HG03521 (cell line): ENCODE measurements around the gene CACNA1A.
"Not testable (repeated sequence)": the region's sequence is repeated elsewhere in the genome, so short reads cannot be mapped to it uniquely, and the experiment has no call there.

Experiments used
- ATAC-seq: cut with Tn5 transposase; IDR thresholded peaks from one replicate; pipeline ENCODE4 v1.9.1; 2021; ENCODE audit warnings: mild to moderate bottlenecking, moderate library complexity; ENCODE audit not compliant: unreplicated experiment

Gene CACNA1A

DNA sequence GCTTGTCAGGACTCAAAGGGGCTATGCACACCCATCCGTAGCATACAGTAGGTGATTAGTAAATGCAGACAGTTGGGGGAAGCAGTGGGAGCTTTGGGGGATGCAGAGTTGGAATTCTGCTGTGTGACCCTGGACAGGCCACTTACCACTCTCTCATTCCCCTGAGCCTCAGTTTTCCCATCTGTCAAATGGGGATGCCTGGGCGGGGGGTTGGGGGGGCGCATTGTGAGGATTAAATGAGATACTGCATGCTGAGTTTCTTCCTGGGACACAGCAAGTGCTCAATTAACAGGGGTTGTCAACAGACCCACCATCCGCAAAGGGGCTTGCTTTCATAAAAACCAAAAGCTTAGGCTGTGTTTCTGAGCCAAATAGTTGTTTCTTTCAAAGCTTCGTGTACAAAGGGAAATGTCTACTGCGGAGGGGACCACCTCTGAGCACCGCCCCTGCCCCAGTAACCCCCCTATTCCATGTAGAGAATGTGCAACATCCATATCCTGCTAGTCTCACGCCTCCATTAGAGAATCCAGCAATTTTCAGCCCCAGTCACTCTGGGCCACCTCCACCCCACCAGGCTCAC, 223.7 kb downstream of the CACNA1A start:
- no peak for ATAC-seq

DNA sequence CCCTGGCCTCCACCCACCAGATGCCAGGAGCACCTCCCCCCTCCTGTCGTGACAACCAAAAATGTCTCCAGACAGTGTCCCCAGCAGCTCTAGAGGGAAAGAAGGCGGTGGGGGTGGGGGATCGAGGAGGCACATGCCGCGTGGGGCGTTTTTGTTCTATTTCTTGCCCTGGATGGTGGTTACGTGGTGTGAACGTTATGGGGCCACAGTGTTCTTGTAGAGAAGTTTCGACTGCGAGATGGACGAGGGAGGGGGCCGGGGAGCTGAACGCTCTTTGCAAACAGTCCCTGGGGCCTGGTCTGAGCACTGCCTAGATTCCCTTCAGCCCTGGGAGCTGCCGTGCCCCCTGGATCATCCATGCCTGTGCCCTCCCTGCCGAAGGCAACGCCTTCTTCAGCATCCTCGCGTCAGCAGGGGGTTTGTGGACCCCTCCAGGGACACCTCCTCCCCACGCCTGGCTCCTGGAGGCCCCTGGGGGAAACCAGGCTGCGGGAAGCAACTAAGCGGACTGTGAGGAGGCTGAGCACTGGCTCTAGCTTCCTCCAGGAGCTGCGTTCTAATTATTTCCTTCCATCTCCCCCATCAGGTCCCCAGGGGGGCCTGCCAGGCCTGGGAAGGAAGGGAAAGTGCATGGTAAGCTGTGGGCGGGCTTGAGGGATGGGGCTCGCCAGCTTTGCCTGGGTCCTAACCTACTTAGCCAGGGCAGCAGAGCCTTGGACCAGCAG, 224.6 kb downstream of the CACNA1A start:
- no peak for ATAC-seq

DNA sequence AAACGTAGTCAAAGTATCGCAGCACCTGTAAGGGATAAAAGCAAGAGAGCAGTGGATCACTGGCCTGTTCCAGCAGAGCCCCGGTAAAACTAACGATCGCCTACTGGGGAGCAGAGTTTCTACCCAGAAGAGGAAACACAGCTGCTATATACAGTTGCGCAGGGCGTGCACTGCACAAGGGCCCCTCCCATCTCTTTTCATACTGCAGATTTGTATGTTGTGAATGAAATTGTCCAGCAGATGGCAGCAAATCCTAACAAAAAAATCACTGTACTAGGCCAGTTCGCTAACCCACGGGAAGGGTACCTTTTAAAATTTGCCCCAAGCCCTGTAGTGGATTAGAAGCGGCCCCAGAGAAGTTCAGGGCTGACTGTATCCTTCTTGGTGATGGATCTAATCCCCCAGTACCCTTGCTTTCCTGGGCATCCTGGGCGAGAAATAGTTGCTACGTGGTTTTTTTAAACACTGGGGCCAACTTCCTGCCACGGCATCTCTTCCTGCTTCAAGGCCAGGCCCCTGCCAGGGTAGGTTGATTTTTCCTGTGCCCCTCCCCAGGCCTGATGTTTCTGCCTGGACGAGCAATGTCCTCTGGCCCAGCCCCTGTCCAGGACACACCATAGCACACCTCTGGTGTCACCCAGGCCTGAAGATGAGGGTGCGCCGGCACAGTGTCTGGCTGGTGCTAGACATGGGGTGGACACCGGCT, 229.0 kb downstream of the CACNA1A start:
- no peak for ATAC-seq

DNA sequence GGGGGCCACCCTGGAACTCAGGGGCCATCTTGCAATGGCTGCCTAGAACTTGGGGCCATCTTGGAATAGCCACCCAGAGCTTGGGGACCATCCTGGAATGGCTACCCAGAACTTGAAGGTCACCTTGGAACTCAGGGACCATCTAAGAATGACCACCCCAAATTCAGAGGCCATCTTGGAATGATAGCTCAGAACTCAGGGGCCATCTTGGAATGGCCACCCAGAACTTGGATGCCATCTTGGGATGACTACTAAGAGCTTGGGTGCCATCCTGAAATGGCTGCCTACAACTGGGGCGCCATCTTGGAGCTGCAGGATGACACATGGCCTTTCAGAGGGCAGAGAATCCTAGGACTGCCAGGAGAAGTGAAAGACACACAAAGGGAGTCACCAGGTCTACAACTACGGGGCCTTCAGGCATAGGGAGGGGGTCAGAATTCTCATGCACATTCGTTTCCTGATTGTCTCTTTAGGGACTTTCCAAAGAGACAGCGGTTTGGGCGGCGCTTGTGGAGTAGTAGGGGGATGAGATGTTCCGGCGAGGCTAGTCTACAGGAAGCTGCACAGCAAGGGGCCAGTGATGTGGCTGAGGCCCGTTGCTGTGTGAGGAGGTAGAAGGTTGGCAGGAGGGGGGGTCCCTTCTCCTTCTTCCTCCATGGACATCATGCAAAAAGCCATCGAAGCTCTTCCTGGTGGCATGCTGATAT, 231.1 kb downstream of the CACNA1A start:
- no peak for ATAC-seq

DNA sequence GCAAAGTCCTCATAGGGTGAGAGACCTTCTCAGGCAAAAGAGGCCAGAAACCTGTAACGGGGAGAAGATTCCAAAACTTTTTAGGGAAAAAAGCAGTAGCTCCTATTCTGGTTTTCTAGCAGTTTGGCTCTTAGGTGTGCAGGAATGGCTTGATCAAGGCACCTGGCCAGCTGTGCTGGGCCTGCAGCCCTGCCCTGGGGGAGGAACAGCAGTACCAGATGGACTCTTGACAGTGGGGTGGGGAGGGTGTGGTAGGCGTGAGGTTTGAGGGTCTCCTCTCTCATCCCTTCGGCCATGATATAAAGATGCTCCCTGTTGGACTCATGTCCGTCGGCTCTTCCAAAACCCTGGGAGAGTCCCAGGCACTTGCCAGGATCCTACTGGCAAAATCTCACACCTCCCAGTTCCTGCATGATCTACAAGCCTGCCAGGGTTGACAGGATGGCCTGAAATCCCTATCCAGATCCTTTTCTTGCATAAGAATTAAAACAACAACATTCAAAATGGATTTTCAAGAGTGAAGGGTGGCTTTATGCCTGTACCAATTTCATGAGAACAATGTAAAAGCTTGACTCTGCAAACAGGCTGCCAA, 235.7 kb downstream of the CACNA1A start:
- ATAC-seq, result no peak

DNA sequence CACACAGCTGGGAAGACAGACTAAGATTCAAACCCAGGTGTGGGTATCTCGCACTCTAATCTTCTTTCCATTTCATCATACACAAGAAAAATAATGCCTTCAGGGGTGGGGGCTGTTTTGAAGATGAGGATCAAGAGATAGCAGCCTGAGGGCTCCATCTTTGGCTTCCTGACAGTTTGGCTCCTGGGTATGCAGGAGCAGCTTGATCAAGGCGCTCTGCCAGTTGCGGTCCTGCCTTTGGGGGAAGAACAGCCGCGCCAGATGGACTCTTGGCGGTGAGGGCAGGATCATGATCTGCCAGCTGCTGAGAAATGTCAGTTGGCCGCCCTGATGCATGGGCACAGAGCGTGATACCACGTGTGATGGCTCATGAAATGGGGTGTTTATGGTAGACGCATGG, 236.9 kb downstream of the CACNA1A start:
- ATAC-seq, result no peak

DNA sequence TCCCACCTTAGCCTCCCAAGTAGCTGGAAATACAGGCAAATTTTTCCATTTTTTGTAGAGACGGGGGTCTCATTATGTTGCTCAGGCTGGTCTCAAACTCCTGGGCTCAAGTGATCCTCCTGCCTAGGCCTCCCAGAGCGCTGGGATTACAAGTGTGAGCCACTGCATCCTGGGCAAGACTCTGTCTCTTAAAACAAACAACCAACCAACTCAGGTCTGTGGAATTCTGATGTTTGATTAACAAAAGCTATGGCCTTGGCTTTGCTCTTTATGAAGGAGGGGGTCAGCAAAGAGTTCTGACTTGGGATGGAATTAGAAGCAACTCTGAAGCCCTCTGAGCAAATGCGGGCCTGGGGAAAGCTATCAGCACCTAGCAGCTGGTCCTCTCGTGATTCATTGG, 238.4 kb downstream of the CACNA1A start:
- ATAC-seq, result no peak

DNA sequence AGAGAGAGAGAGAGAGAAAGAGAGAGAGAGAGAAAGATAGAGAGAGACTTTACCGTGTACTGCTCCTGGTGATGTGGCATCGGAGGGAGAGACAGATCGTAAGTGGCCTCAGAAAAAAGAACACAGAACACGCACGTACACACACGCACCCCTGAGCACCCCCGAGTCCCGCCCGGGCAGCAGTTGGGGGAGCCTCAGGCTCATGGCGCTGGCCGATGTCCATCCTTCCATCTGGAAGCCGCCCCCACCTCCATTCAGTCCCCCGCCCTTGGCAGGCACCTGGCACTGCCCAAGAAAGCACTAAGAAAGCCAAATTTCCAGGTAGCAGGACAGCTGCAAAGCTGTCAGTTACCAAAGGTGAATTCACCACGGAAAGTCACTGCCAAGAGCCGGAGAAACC, 239.1 kb downstream of the CACNA1A start:
- ATAC-seq, result no peak

DNA sequence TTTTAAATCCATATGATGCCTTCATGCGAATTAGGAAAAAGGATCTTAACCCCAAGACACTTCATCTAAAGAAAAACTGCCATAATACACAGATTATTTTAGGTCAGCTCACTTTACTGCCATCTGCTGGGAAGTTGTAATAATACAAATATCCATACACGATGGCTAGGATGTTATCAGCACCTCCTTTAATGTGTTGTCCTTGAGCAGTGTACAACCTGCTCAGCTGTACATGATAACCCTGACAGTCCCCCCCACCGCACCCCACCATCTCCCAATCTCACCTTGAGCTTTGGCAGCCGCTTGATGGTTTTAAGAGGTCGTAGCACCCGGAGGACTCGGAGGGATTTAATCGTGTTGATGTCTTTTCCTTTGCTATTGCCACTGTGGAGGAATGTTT, 243.8 kb downstream of the CACNA1A start:
- no peak for ATAC-seq

DNA sequence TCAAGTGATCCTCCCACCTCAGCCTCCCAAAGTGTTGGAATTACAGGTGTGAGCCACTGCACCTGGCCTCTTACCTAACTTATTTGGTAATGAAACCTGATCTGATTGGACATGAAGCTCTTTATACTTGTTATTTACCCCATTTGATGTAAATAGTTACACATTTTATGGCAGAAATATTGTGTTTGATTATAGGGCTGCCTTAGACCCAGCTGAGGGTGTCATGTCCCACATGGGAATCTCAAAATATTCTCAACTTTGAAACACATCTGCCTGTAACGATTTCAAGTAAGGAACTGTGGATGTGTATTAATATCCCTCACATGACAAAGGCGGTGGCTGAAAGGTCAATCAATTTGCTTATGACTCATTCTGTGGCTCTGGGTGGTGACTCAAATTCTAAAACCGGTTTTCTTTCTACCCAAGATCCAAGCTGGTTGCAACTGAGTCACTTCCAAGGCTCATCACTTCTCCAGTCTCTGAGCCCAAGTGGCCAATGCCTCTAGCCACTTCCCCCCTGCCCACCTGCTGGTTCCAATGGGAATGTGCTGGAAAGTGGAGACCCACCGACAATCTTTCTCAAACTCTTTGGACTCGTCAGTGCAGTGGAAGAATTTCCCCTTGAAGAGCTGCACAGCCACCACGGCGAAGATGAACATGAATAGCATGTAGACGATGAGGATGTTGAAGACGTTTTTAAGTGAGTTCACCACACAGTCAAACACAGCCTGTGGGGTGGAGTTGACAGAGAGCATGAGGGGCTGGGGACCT, 245.2 kb downstream of the CACNA1A start:
- no peak for ATAC-seq

DNA sequence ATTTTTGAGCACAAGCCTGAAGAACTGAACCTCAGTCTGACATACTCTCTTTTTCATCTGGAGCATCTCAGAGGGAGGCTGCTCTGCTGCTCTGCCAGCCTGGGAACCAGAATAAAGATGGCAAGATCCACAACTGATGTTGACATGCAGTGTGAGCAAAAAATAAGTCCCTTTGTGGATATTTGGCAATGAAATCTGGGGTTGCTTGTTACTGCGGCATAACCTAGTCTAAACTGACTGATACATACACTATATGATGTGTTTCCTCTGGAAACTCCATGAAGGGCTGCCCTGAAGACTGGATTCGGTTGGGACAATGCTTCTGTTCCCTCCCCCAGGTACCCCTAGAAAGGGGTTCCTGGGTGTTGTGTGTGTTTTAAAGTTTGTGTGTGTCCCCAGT, 249.4 kb downstream of the CACNA1A start:
- ATAC-seq, result no peak

DNA sequence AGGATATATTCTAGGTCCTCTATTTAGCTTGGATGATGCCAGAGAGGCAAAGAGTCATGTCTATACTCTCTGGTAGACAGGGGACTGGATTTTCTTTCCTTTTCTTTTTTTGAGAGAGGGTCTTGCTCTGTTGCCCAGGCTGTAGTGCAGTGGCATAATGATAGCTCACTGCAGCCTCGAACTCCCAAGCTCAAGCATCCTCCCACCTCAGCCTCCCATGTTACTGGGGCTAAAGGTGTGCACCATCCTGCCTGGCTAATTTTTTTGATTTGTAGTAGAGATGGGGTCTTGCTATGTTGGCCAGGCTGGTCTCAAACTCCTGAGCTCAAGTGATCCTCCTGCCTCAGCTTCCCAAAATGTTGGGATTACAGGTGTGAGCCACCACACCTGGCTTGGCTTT, 249.9 kb downstream of the CACNA1A start:
- ATAC-seq, result not testable (repeated sequence)

DNA sequence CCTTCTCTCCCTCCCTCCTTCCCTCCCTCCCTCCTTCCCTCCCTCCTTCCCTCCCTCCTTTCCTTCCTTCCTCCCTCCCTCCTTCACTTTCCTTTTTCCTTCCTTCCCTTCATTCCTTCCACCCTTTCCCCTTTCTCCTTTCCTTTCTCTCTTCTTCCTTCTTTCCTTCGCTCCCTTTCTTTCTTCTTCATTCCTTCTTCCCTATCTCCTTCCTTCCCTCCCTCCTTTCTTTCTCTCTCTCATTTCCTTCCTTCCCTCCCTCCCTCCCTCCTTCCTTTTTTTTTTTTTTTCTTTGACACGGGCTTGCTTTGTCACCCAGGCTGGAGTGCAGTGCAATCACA, 250.6 kb downstream of the CACNA1A start:
- ATAC-seq, result no peak

DNA sequence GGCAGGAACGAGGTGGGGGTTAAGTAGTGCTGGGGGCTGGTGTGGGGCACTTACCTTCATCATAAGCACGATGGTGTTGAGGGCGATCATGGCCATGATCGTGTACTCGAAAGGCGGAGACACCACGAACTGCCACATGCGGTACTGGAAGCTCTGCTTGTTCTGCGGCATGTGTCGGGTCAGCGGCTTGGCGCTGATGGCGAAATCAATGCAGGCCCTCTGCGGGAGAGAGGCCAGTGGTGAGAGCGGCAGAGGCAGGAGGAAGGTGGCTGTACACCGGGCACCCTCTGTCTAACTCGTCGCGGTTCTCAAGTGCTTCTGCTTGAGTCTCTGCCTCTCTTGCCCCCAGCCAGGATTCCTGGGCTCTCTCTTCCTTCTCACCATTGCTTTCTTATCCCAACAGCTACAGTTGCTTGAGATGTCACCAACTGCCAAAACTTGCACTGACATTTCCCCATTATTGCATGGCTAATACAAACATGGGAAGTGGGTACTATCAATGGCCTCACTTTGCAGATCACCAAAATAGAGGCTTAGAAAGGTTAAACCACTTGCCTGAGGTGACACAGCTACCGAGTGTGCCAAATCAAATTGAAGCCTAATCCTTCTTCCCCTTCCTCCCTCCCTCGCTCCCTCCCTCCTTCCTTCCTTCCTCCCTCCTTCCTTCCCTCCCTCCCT, 251.1 kb downstream of the CACNA1A start:
- ATAC-seq, result no peak

DNA sequence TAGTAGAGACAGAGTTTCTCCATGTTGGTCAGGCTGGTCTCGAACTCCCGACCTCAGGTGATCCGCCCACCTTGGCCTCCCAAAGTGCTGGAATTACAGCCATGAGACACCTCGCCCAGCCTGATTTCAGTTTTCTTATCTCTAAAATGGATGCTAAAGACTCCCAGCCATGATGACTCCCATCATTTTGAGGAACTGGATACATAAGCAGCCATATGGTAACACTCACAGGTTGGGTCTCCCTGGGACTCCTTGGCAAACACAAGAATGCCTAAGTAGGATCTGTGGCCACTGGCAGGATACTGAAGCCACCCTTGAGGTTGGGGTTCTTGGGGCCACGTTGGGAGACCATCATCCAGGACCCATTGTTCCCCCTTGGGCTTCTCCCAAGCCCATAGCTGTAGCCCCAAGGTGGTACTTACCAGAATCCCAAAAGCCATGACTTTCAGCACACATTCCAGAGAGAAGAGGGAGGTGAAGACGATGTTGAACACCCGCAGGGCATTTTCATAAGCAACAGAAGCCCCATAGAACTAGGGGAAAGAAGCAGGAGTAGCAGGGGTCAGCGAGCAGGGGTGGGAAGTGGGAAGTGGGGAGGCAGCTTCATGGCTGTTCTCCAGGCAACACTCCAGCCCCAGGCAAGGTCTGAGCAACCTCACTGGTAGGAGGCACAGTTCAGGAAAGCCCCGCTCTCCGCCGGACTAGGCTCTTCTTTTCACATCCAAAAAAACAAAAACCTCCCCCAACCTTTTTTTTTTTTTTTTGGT, 253.5 kb downstream of the CACNA1A start:
- no peak for ATAC-seq

DNA sequence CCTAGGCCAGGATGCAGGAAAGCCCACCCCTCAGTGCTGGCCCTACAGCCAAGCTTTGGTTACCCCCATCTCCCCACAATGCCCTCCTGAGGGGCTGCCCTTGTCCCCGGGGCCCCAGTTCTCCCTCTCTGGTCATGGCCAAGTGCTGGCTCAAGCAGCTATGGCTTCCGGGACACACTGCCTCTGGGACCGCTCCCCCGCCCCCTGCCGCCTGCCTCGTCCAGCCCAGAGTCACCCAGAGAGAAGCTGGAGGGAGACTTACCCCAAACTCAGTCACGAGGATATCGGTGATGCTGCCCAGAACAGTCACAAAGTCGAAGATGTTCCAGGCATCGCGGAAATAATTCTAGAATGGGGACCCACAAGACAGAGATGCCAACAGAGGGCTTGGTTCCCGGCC, 261.4 kb downstream of the CACNA1A start:
- ATAC-seq, result no peak

DNA sequence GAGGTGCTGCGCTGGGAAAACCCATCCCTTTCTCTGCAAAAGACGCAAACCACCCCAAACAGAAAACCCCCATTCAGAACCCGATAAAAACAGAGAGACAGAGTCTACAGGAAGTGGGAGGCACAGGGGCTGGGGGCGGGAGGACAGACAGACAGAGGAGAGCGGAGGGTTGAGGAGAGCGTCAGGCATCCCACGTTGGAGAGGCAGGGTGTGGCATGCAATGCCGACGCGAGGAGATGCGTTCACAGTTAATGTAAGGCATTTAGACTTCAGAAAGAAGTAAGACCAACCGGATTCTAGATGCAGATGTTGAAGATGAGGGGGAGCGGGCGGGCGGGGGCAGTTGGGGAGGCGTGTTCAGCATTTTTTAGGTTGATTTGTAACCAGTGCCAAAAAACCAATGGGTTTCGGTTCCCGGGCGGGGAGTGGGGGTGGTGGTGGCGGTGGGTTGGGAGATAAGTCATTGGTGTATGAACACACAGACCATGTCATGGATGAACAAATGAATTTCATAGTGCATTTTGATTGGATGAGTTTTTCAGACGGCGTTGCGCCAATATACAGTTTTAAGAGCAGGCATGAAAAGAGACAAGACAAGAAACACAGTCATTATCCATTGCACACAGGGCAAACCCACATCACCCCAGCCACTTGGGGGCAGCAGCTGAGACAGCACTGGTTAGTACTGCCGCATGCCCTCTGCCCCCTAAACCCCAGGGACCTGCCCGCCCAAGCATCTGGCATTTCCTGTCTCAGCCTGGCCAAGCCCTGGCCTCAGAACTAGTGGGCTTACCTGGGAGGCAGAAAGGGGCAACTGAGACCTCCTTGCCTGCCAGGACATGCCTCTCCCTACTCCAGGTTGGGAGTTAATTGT, 264.8 kb downstream of the CACNA1A start:
- ATAC-seq, result no peak

DNA sequence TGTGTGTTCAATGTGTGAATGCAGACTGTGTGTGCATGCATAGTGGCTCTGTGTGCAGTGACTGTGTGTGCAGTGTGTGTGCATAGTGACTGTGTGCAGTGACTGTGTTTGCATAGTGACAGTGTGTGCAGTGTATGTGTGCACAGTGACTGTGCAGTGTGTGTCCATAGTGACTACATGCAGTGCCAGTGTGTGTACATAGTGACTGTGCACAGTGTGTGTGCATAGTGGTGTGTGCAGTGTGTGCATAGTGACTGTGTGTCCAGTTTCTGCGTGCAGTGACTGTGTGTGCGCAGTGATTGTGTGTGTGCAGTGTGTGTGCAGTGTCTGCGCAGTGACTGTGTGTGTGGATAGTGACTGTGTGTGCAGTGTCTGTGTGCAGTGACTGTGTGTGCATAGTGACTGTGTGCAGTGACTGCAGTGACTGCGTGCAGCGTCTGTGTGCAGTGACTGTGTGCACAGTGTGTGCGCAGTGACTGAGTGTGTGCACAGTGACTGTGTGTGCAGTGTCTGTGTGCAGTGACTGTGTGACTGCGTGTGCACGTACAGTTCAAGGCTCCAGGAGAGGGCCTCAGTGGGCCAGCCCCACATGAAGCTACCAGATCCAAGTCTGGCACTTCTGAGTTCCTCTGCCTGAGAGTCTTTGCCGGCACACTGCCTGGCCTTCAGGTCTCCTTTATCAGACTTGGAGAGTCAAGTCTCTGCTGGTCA, 265.8 kb downstream of the CACNA1A start:
- no peak for ATAC-seq
